Right renal pelvis (tissue), 4 donors: Measurements from ENCODE around the gene ACSBG1. TPM values are rescaled to one million over a fixed set of nuclear protein-coding genes. Genes with fewer than 3 reads are reported as not detected.
A peak's percentile ranks its signal among the peaks of the same experiment; 100 is the strongest.

Experiments used
- DNase-seq, 4 donors: peaks; one replicate each; pipeline ENCODE4 v3.0.0-alpha.2; 2013; ENCODE audit warnings: low read depth in 4 of 4, low spot score in 3 of 4, missing footprints in 1 of 4
- polyA plus RNA-seq, 4 donors: library from polyadenylated mRNA; unstranded; fragments of 120-200 nt; gene quantifications; one replicate each; pipeline ENCODE4 v1.2.1, GENCODE V29; 2013; ENCODE audit not compliant: insufficient read length in 4 of 4

ACSBG1 gene
- polyA plus RNA-seq, 4 donors, result 0.55 to 0.96 (median 0.80) TPM

DNA sequence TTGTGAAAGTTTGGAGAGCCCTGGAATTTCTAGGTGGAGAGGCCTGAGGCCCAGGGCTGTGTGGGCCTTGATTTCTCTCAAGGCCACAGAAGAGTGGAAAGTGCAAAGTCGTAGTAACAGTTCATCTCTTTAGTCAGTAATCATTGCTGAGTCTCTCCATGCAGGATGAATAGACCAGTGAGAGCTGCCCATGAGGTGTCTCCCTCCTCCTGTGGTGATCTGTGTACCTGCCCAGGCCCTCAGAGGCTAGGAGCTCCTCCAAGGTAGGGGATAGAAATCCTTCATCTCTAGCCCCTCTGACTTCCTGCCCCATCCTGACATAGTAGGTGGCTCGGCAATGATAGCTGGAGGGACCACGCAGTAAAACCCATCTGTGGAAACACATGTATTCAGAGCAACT is 92.0 kb downstream of the ACSBG1 start:
- no peak for DNase-seq

DNA sequence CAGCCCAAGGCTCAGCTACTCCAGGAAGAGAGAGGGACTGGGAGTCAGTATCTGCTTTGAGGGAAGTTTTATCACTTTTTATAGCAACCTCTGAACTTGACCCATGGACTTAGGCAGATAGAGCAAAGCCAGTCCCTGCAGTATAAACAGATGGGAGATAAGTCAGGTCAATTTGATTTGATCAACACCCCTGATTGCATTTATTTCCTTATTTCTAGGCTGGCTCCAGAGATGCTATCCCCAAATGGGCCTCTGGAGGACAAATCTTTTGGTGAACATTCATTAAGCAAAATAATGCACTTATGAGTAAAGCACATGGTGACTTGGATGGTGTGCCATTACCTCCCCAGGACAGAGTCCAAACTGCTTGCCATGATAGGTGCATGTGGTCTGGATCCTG is 94.1 kb downstream of the ACSBG1 start:
- no peak for DNase-seq

DNA sequence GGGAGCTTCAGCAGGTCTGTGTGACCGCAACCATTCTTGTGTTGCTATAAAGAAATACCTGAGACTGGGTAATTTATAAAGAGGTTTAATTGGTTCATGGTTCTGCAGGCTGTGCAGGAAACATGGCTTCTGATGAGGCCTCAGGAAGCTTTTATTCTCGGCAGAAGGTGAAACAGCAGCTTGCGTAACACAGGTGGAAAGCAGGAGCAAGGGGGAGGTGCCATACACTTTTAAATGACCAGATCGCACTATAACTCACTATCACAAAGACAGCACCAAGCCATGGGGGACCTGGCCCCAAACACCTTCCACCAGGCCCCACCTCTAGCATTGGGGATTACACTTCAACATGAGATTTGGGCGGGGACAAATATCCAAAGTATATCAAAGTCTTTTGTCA is 94.8 kb downstream of the ACSBG1 start:
- DNase-seq, result no peak

DNA sequence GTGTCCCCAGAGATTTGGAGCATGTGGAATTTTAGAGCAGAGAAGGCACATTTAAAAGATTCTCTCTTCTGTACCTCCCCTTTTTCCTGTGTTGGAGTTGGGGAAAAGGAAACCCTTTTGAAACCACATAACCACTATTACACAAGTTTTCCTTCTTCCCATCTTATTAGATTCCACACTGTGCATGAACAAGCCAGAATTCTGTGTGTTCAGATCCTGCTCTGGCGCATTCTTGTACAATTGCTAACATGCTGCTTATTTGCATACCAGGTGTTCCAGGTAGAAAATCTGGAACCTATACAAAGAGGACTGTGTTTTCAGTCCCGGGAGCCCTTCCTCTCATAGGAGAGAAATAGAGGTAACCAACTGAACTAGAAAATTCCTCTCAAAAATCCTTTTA is 100.6 kb downstream of the ACSBG1 start:
- no peak for DNase-seq

DNA sequence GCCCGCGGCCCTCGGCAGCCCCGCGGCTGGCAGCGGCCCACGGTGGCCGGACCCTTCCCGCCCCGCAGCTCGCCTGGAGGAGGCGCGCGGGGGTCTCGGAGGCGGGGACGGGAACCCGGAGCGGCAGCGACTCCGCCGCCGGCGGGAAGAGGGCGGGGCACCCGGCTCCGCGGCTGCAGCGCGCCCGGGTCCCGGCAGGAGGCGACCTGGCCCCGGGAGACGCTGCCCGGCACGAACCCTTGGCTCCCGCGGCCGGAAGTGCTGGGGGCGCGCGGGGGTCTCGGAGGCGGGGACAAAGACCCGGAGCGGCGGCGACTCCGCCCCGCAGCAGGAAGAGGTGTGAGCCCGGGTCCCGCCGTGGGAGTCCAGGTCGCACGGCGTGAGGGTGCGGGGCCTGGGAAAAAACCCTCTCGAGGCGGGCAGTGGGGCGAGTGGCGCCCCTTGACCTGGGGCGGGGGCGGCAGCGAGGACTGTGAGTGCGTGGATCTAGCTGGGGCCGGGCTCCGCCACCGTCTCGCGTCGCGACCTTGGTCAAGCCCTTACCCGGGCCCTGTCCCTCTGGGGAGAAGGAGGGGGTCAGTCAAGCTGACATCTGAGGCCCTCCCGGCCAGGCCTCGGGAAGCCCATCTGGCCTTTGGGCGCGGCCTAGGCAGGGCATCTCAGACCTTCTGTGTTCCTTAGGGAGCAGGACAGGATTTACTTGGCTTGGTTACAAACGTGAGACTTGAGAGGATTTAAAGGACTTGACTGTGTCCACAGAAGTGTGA is 102.9 kb downstream of the ACSBG1 start, which contains the start of gene CIB2:
Gene CIB2 (minus strand): TSS at position 151 of the 767 bp plus-strand sequence. CDS start 230 bp downstream, outside the sequence.
- DNase-seq, result peak; percentile 68 to 72 (median 70)

DNA sequence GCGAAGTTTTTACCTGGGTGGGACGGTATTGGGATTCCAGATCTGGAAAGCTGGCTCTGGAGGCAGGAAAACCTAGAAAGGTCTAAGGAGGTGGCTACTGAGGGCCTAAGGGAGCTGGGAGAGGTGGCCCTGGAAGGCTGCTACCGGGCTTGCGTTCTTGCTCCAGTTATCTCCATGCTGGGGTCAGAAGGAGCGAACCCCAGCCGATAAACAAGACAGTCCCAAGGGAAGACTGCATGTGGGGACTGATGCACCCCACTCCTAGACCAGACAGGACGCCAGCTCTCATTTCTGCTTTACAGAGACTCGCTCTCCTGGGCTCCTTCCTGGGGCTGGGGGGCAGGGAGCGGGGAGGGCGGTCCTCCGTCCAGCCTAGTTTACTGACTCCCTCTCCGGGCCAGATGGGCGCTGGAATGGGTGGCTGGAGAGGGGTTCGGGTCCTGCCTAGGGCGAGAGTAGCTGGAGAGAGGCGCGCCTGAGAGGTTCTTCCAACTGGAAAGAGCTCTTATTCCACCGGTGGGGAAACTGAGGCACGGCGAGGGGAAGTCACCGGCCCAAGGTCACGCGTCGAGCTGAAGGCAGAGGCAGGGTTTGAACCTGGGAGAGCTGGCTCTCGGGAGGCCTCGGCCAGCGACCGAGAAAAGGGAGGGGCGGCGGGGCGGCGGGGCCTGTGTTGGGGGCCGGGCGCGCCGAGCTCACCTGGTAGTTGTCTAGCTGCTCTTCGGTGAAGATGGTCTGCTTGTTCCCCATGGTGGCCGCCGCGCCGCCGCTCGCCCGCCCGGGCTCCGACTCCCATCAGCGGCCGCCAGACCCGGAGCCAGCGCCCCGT is 103.7 kb downstream of the ACSBG1 start:
- no peak for DNase-seq

DNA sequence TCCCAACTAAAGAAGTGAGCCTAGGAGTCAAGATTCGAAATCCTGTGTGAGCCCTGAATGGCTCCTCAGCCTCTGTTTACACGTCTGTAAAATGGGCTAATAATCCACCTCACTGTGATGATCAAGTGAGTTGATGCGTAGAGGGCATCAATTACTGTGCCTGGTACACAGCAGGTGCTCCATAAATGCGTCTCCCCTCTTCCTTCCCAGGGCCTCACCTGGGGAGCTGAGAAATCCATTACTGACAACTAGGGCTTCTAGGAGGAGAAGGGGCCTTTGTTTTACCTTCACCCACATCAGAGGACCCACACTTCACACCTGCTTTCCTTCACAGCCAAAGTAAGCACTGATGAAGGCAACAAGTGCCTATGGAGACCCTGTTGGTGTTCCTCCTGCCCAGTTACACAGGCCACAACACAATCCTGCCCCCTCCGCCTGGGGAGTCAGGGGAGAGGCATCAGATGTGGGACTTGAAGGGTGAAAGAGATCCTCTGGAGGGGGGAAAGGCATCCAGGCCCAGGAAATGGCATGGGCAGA is 104.5 kb downstream of the ACSBG1 start:
- no peak for DNase-seq

DNA sequence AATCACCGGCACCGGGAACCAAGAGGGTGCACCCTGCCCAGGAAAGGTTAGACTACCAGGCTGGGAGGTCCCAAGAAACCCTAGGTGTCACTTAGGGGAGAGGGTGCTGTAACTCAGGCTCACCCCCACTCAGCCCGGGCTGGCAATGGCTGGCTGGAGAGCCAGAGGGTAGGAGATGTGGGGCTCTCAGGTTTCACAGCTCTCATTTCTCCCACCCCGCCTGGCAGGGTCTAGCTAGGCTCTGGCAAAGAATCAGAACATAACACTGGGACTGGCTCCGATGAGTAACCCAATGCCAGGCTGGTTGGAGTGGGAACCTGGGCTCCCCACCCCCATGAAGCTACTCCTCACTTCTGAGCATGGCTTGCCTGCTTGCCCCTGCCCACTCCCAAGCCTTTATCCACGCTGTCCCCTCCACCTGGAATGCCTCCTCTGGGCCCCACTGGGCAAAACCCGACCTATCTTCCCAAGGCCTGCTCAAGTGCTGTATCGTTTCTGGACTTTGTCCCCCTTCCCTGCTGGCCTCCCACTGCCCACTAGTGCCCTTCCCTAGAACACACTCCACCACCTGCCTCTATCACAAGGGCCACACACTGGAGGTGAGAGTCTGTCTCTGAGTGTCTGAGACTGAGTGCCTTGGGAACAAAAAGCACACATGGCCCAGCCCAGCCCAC is 105.2 kb downstream of the ACSBG1 start:
- DNase-seq, result no peak

DNA sequence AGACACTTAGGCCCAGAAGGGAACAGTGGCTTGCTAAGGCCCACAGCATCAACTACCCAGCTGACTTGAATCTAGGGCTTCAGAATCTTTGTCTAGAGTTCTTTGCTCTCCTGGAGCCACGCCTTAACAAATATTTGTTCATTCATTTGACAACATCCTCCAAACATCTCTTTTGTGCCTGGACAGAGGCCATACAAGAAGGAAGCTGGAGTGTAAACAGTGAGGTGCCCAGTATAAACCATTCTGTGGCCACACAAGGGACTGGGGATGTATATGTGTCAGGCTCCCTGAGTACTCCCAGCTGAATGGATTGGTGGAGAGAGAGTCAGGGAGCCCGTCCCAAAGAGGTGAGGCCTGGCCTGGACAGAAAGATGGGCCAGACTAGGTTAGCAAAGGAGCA is 106.5 kb downstream of the ACSBG1 start:
- DNase-seq, result no peak

DNA sequence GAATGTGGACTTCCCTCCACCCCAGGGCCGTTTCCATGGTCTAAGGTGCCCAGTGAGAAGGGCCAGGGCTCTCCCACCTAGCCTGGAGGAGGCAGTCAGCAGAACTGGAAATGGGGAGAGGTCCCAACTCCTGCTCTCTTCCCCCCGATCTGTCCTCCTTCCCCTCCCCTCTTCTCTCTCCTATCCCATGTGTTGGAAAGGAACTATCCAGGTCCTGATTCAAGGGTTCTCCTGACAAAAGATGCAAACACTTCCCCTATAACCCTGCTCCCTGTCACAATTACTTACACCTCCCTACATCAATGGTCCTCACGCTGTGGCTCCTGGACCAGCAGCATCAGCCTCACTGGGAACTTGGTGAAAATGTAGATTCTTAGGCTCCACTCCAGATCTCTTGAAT is 109.1 kb downstream of the ACSBG1 start:
- DNase-seq, result no peak

DNA sequence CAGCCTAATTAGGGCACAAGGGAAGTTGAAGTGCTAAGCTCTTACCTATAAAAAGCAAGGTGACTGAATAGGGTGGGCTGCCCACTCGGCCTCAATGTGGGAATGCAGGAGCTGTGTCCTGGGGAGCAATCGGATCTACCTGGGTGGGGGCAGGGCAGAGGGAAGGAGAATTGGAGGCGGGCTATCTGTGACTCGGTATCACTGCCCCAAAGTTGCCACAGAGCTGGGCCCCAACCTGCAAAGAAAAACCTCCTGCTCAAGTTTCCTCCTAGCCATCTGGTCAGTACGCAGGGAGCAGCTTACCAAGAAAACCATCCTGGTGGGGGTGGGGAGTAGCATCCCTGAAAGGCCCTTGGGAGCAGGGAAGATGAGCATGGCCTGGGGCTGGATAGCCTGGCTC is 113.8 kb downstream of the ACSBG1 start:
- no peak for DNase-seq

Other genes starting within 250 kb of the ACSBG1 start
- 10 to 100 TPM; 29.0 to 32.1 (median 30.5) TPM for gene TBC1D2B, start 156.9 kb downstream of the ACSBG1 start, polyA plus RNA-seq
- under 1 TPM; 0.30 to 0.65 (median 0.50) TPM for gene SH2D7, start 142.0 kb downstream of the ACSBG1 start, polyA plus RNA-seq
- 10 to 100 TPM; 25.7 to 39.1 (median 30.3) TPM for gene CIB2, start 103.1 kb downstream of the ACSBG1 start, polyA plus RNA-seq
- gene IDH3A, start 85.2 kb downstream of the ACSBG1 start, polyA plus RNA-seq, result 10 to 100 TPM; 50.9 to 62.7 (median 53.7) TPM
- 10 to 100 TPM; 21.2 to 26.5 (median 23.7) TPM for gene DNAJA4, start 30.0 kb upstream of the ACSBG1 start, polyA plus RNA-seq
- gene SKIC8, start 65.0 kb upstream of the ACSBG1 start, polyA plus RNA-seq, result 100 to 1,000 TPM in 2 of 4 donors, 10 to 100 TPM in 2; 97.3 to 105 (median 99.3) TPM
- gene CRABP1, start 105.8 kb upstream of the ACSBG1 start, polyA plus RNA-seq, result 10 to 100 TPM; 57.5 to 72.9 (median 60.6) TPM
- gene IREB2, start 203.7 kb upstream of the ACSBG1 start, polyA plus RNA-seq, result 10 to 100 TPM; 57.4 to 70.6 (median 67.6) TPM